ENCODE data around the gene IL12RB2.

DNA sequence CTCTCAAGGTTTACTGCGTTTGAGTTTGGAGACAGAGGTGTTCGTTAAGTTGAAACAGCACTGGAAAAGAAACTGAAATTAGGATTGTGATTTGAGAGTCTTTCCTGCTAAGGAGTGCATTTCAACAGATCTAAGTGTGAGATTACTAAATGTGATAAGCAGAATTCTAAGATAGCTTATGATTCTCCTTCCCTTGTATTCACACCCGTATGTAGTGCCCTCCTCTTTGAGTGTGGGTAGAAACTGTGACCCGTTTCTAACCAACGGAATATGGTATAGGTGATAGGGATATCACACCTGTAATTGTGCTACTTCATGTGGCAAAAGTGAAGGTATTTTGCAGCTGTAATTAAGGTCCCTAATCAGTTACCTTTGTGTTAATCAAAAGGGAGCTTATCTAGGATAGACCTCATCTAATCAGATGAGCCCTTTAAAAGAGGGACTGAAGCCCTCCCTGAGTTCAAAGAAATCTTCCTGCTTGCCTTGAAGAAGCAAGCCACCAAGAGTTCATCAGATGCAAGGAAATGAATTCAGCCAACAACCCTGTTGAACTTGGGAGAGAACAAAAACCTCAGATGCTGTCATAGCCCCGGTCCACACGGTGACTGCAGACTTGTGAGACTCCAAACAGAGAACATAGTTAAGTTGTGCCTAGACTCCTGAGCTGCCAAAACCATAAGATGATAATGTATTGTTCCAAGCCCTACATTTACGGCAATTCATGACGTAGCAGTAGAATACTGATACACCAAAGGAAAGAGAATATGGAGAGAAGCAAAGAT is 12.6 kb upstream of the IL12RB2 start:
- TF ChIP-seq EZH2phosphoT487 (IDR thresholded peaks at IDR 0.05; ENCODE audit: borderline replicate concordance, low read length) = no peak
- TF ChIP-seq, protein P1, sequence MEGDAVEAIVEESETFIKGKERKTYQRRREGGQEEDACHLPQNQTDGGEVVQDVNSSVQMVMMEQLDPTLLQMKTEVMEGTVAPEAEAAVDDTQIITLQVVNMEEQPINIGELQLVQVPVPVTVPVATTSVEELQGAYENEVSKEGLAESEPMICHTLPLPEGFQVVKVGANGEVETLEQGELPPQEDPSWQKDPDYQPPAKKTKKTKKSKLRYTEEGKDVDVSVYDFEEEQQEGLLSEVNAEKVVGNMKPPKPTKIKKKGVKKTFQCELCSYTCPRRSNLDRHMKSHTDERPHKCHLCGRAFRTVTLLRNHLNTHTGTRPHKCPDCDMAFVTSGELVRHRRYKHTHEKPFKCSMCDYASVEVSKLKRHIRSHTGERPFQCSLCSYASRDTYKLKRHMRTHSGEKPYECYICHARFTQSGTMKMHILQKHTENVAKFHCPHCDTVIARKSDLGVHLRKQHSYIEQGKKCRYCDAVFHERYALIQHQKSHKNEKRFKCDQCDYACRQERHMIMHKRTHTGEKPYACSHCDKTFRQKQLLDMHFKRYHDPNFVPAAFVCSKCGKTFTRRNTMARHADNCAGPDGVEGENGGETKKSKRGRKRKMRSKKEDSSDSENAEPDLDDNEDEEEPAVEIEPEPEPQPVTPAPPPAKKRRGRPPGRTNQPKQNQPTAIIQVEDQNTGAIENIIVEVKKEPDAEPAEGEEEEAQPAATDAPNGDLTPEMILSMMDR (conservative IDR thresholded peaks at IDR 0.05; ENCODE audit: low read depth, low read length) = no peak
- no peak for TF ChIP-seq EZH2 (IDR thresholded peaks at IDR 0.05; ENCODE audit: low read length, unreplicated experiment)
